ENCODE measurements around the gene TPCN2.

- TF ChIP-seq CTCF (IDR thresholded peaks at IDR 0.05) (no peak), POLR2A (IDR thresholded peaks at IDR 0.05) (no peak), EP300 (IDR thresholded peaks at IDR 0.05) (no peak), POLR2AphosphoS5 (IDR thresholded peaks at IDR 0.05) (no peak)
Observed at GRCh38 chr11:69059429-69059828, 10.7 kb downstream of the TPCN2 start.
